Esophagus muscularis mucosa (tissue), 4 donors: ENCODE data around the gene PCBP3. TPM values are rescaled to one million over a fixed set of nuclear protein-coding genes. Genes with fewer than 3 reads are reported as not detected.

ENCODE experiments used
- DNase-seq: peaks from one replicate; pipeline ENCODE4 v3.0.0-alpha.2; 2017; ENCODE audit errors: extremely low spot score
- H3K27ac ChIP-seq, 4 donors: fragments of 200-600 bp; sonication (generic); replicated peaks in 1 of 4; 1 replicate in 3 of 4; 2 replicates in 1 of 4; pipeline ENCODE4 v1.5.1; 2016 to 2019; ENCODE audit warnings: mild to moderate bottlenecking in 1 of 4
- H3K27me3 ChIP-seq, 4 donors: fragments of 200-600 bp; sonication (generic); one replicate each; pipeline versions ENCODE4 v1.5.1 to v1.6.0; 2016 to 2019
- H3K36me3 ChIP-seq, 4 donors: fragments of 200-600 bp; sonication (generic); one replicate each; pipeline ENCODE4 v1.5.1; 2016 to 2019
- H3K4me1 ChIP-seq, 4 donors: fragments of 200-600 bp; sonication (generic); one replicate each; pipeline ENCODE4 v1.5.1; 2016 to 2019
- H3K4me3 ChIP-seq, 4 donors: fragments of 200-600 bp; sonication (generic); 1 replicate in 2 of 4; 2 replicates in 2 of 4; pipeline ENCODE4 v1.5.1; 2016 to 2019; ENCODE audit warnings: mild to moderate bottlenecking in 4 of 4, moderate library complexity in 1 of 4
- H3K9me3 ChIP-seq, 4 donors: fragments of 200-600 bp; sonication (generic); 1 replicate in 3 of 4; 2 replicates in 1 of 4; pipeline ENCODE4 v1.5.1; 2016 to 2019
- CTCF ChIP-seq, 3 experiments: fragments of 200-600 bp in 2 of 3; fragments of 450-650 bp in 1 of 3; sonication (generic) in 2 of 3; IDR thresholded peaks; one replicate each; pipeline ENCODE4 v1.5.1; 2017 to 2019; ENCODE audit warnings: antibody characterized with exemption in 3 of 3, mild to moderate bottlenecking in 2 of 3, moderate library complexity in 1 of 3
- EP300 ChIP-seq: sonication (generic); formaldehyde crosslinking; IDR thresholded peaks from one replicate; pipeline ENCODE4 v1.6.1; 2017; ENCODE audit warnings: antibody characterized with exemption
- POLR2A ChIP-seq: fragments of 450-650 bp; IDR thresholded peaks from one replicate; pipeline ENCODE4 v1.6.1; 2017; ENCODE audit warnings: antibody characterized with exemption, moderate library complexity, mild to moderate bottlenecking, low read depth
- POLR2AphosphoS5 ChIP-seq, 2 donors: sonication (generic); formaldehyde crosslinking; IDR thresholded peaks; one replicate each; pipeline ENCODE4 v1.6.1; 2017; ENCODE audit warnings: antibody characterized with exemption in 2 of 2
- WGBS: methylation state at CpG from one replicate; pipeline ENCODE4 v1.1.5; 2018; 5-methylcytosine and 5-hydroxymethylcytosine counted together
- intact Hi-C: fragments of 100-400 bp; cut with DNase I; formaldehyde crosslinking; loops from one replicate; pipeline ENCODE4 v1.15.1; 2023
- total RNA-seq, 4 donors: library from RNA; depleted of rRNA; stranded (reverse); fragments of >200 nt; gene quantifications; one replicate each; pipeline versions ENCODE4 v1.1.0 to v1.2.1, GENCODE V29; 2016

Gene PCBP3
- total RNA-seq, 4 donors from 2014 or later = 7.5 to 9.2 (median 8.1) TPM

- intact Hi-C loops = no loop called here
- no peaks in the 10 kb centered on the region for H3K36me3 ChIP-seq
- H3K27ac ChIP-seq = no peak overlapping the region
- peaks cover 0 to 3% (median 0%) of the 10 kb centered on the region in 4 donors for H3K27me3 ChIP-seq
- peak; percentile 74 for DNase-seq
- TF ChIP-seq EP300 = no peak
- no peak for TF ChIP-seq POLR2A
- TF ChIP-seq POLR2AphosphoS5 (IDR thresholded peaks at IDR 0.05) = no peak
- TF ChIP-seq CTCF (IDR thresholded peaks at IDR 0.05) = no peak
- H3K4me3 ChIP-seq = no peak overlapping the region
- 90% methylated on average over 6 of the region's 7 CpGs for WGBS
- H3K4me1 ChIP-seq = peaks cover 0 to 5% (median 2%) of the 10 kb centered on the region in 4 donors
- H3K9me3 ChIP-seq = no peaks in the 10 kb centered on the region
These were observed 82.3 kb downstream of the PCBP3 start for GRCh38 chr21:45725844-45726200.

GRCh38 chr21:45726438-45726837, 82.9 kb downstream of the PCBP3 start:
- Histone ChIP-seq H3K27me3 (no peaks in the 10 kb centered on the region), H3K4me1 (peaks cover 0 to 5% (median 2%) of the 10 kb centered on the region in 4 donors), H3K4me3 (no peak overlapping the region), H3K27ac (no peak overlapping the region), H3K36me3 (no peaks in the 10 kb centered on the region), H3K9me3 (no peaks in the 10 kb centered on the region)
- peak; percentile 79 for DNase-seq
- TF ChIP-seq POLR2AphosphoS5 (IDR thresholded peaks at IDR 0.05) (no peak), CTCF (IDR thresholded peaks at IDR 0.05) (no peak), POLR2A (no peak), EP300 (no peak)
- WGBS = 87% methylated on average over 10 of the region's 10 CpGs
- intact Hi-C loops = no loop called here

- peaks cover 0 to 5% (median 2%) of the 10 kb centered on the region in 4 donors for H3K4me1 ChIP-seq
- intact Hi-C loops = no loop called here
- DNase-seq = peak; percentile 89
- H3K36me3 ChIP-seq = no peaks in the 10 kb centered on the region
- no peak overlapping the region for H3K4me3 ChIP-seq
- 86% methylated on average over 2 of the region's 2 CpGs for WGBS
- no peaks in the 10 kb centered on the region for H3K27me3 ChIP-seq
- H3K27ac ChIP-seq = no peak overlapping the region
- TF ChIP-seq EP300 = no peak
- no peak for TF ChIP-seq POLR2A
- TF ChIP-seq POLR2AphosphoS5 (IDR thresholded peaks at IDR 0.05) = no peak
- TF ChIP-seq CTCF (IDR thresholded peaks at IDR 0.05) = no peak
- no peaks in the 10 kb centered on the region for H3K9me3 ChIP-seq
These were observed 83.9 kb downstream of the PCBP3 start for GRCh38 chr21:45727390-45727789.

- no peaks in the 10 kb centered on the region for H3K9me3 ChIP-seq
- no peaks in the 10 kb centered on the region for H3K36me3 ChIP-seq
- no peak overlapping the region for H3K4me3 ChIP-seq
- peak; percentile 91 for DNase-seq
- H3K27me3 ChIP-seq = no peaks in the 10 kb centered on the region
- WGBS = 79% methylated on average over 9 of the region's 14 CpGs
- TF ChIP-seq POLR2A (no peak), EP300 (no peak)
- intact Hi-C loops = no loop called here
- no peak overlapping the region for H3K27ac ChIP-seq
- no peaks in the 10 kb centered on the region for H3K4me1 ChIP-seq
These were observed 91.9 kb downstream of the PCBP3 start for GRCh38 chr21:45735259-45736000.

- Histone ChIP-seq H3K9me3 (no peaks in the 10 kb centered on the region), H3K27ac (no peak overlapping the region), H3K4me3 (no peak overlapping the region), H3K27me3 (no peaks in the 10 kb centered on the region), H3K4me1 (no peaks in the 10 kb centered on the region), H3K36me3 (no peaks in the 10 kb centered on the region)
- 70% methylated on average over 7 of the region's 10 CpGs for WGBS
- intact Hi-C loops = no loop called here
- no peak for DNase-seq
- TF ChIP-seq CTCF (IDR thresholded peaks at IDR 0.05) = no peak
- TF ChIP-seq POLR2AphosphoS5 (IDR thresholded peaks at IDR 0.05) = no peak
- no peak for TF ChIP-seq EP300
- TF ChIP-seq POLR2A = no peak
These were observed 92.6 kb downstream of the PCBP3 start for GRCh38 chr21:45736042-45736689.
